ENCODE results near the gene GABBR1. TPM values are rescaled to one million over a fixed set of nuclear protein-coding genes. Genes with fewer than 3 reads are reported as not detected.

The GABBR1 gene
- total RNA-seq, 2 experiments from 2014 or later = 12.9 to 37.1 TPM

DNA sequence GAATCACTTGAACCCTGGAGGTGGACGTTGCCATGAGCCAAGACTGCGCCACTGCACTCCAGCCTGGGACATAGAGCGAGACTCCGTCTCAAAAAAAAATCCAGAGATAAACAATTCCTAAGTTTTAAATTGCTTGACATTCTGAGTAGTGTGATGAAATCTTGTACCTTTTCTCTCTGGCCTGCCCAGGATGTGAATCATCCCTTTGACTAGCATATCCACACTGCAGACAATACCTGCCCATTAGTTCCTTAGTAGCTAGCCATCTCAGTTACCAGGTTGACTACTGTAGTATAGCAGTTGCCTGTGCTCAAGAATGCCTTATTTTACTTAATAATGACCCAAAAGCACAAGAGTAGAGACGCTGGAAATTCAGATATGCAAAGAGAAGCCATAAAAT, 45.1 kb upstream of the GABBR1 start:
- no peak overlapping the region for H3K27ac ChIP-seq (ENCODE audit: low read depth, low read length, poor library complexity, severe bottlenecking)
- no peaks in the 10 kb centered on the region for H3K36me3 ChIP-seq (ENCODE audit: insufficient read depth, low read length)
- no peak overlapping the region for H3K4me3 ChIP-seq (ENCODE audit: low read depth, low read length, poor library complexity, severe bottlenecking)
- H3K79me2 ChIP-seq (ENCODE audit: insufficient read depth, low read depth, low read length) = no peaks in the 10 kb centered on the region
- no peak overlapping the region for H2AFZ ChIP-seq (ENCODE audit: low read length)
- H3K9me2 ChIP-seq (ENCODE audit: insufficient read depth, low read length) = no peaks in the 10 kb centered on the region
- no peaks in the 10 kb centered on the region for H3K9me3 ChIP-seq (ENCODE audit: low read length)
- ChIA-PET CTCF (ENCODE audit: unreplicated experiment) (no interaction called here), POLR2A (no interaction called here)
- DNase-seq (ENCODE audit: low spot score) = no peak
- intact Hi-C loops (cut with micrococcal nuclease; ENCODE audit: unreplicated experiment) = no loop called here
- H3K4me1 ChIP-seq (ENCODE audit: insufficient read depth, low read length, poor library complexity, severe bottlenecking) = no peaks in the 10 kb centered on the region
- no peak overlapping the region for H3K4me2 ChIP-seq (ENCODE audit: low read length)
- BruUV-seq (replicated peaks) = no TSS peak
- H4K20me1 ChIP-seq (ENCODE audit: insufficient read depth, low read length) = no peaks in the 10 kb centered on the region
- TF ChIP-seq, protein P1, sequence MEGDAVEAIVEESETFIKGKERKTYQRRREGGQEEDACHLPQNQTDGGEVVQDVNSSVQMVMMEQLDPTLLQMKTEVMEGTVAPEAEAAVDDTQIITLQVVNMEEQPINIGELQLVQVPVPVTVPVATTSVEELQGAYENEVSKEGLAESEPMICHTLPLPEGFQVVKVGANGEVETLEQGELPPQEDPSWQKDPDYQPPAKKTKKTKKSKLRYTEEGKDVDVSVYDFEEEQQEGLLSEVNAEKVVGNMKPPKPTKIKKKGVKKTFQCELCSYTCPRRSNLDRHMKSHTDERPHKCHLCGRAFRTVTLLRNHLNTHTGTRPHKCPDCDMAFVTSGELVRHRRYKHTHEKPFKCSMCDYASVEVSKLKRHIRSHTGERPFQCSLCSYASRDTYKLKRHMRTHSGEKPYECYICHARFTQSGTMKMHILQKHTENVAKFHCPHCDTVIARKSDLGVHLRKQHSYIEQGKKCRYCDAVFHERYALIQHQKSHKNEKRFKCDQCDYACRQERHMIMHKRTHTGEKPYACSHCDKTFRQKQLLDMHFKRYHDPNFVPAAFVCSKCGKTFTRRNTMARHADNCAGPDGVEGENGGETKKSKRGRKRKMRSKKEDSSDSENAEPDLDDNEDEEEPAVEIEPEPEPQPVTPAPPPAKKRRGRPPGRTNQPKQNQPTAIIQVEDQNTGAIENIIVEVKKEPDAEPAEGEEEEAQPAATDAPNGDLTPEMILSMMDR (conservative IDR thresholded peaks at IDR 0.05; ENCODE audit: low read length) = no peak
- no peak for TF ChIP-seq EZH2phosphoT487 (IDR thresholded peaks at IDR 0.05; ENCODE audit: borderline replicate concordance, low read depth, low read length)

DNA sequence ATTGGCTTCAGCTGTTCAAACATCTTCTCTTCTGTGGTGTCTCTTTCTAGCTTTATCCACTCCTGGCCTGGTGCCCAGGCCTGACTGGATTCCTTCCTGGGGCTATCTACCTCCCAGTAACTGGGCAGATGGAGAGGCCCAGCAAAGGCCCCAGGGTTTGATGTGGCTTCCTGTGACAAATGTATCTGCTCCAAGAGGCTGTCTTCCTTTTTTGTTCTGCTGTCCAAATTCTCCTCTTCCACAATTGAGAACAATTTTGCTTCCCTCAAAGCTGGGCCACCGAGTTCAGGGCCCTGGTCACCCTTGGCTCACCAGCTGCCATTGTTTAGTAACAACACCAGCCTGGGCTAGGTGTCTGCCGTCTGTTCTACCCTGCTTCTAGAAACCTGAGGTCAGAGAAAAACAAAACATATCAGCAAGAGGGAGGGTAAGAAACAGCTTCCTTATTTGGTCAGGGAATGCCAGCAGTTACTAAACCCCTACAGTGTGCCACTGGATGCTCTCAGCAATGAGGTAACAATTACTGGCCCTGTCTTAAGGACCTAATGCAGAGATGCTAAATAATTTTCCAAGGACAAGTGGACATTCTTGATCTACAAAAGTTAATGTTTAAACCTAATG, 44.1 kb upstream of the GABBR1 start:
- Histone ChIP-seq H3K4me2 (ENCODE audit: low read length) (no peak overlapping the region), H3K4me3 (ENCODE audit: low read depth, low read length, poor library complexity, severe bottlenecking) (no peak overlapping the region), H2AFZ (ENCODE audit: low read length) (no peak overlapping the region), H3K9me3 (ENCODE audit: low read length) (no peaks in the 10 kb centered on the region), H3K9me2 (ENCODE audit: insufficient read depth, low read length) (no peaks in the 10 kb centered on the region), H3K36me3 (ENCODE audit: insufficient read depth, low read length) (no peaks in the 10 kb centered on the region), H3K27ac (ENCODE audit: low read depth, low read length, poor library complexity, severe bottlenecking) (no peak overlapping the region), H3K79me2 (ENCODE audit: insufficient read depth, low read depth, low read length) (no peaks in the 10 kb centered on the region), H4K20me1 (ENCODE audit: insufficient read depth, low read length) (no peaks in the 10 kb centered on the region), H3K4me1 (ENCODE audit: insufficient read depth, low read length, poor library complexity, severe bottlenecking) (no peaks in the 10 kb centered on the region)
- BruUV-seq (replicated peaks) = no TSS peak
- no peak for DNase-seq (ENCODE audit: low spot score)
- ChIA-PET CTCF (ENCODE audit: unreplicated experiment) (no interaction called here), POLR2A (interaction anchor here (0.6 to 1.1 kb wide), 3 partner anchors 10 to 137 kb away, joined by 3 to 4 read pairs (median 4); no protein-coding TSS in a partner anchor)
- TF ChIP-seq, protein P1 (conservative IDR thresholded peaks at IDR 0.05; ENCODE audit: low read length) = no peak
- no peak for TF ChIP-seq EZH2phosphoT487 (IDR thresholded peaks at IDR 0.05; ENCODE audit: borderline replicate concordance, low read depth, low read length)
- intact Hi-C loops (cut with micrococcal nuclease; ENCODE audit: unreplicated experiment) = no loop called here

DNA sequence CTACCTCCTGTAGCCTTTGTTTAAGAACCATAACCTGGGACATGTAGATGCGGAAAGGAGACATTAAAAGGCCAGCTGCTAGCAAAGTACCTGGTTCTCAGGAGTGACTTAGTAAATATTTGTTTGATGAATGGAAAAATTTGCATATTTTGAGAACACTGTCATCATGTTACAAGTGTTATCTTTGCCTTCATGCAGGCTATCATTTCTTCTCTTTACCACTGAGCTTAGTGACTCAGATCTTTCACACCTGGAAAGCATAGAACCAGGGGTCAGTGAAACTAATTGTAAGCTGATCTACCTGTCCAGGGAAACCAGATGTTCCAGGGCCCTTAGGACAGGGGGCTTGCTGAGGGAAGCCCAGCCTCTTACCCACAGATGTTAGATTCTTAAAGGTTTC, 42.6 kb upstream of the GABBR1 start:
- no peaks in the 10 kb centered on the region for H3K9me2 ChIP-seq (ENCODE audit: insufficient read depth, low read length)
- DNase-seq (ENCODE audit: low spot score) = no peak
- CTCF ChIA-PET (ENCODE audit: unreplicated experiment) = no interaction called here
- intact Hi-C loops (cut with micrococcal nuclease; ENCODE audit: unreplicated experiment) = no loop called here
- no peaks in the 10 kb centered on the region for H3K36me3 ChIP-seq (ENCODE audit: insufficient read depth, low read length)
- no peak for TF ChIP-seq EZH2phosphoT487 (IDR thresholded peaks at IDR 0.05; ENCODE audit: borderline replicate concordance, low read depth, low read length)
- TF ChIP-seq, protein P1 (conservative IDR thresholded peaks at IDR 0.05; ENCODE audit: low read length) = no peak
- H3K27ac ChIP-seq (ENCODE audit: low read depth, low read length, poor library complexity, severe bottlenecking) = no peak overlapping the region
- BruUV-seq (replicated peaks) = no TSS peak
- H3K4me3 ChIP-seq (ENCODE audit: low read depth, low read length, poor library complexity, severe bottlenecking) = no peak overlapping the region
- H2AFZ ChIP-seq (ENCODE audit: low read length) = no peak overlapping the region
- H3K4me2 ChIP-seq (ENCODE audit: low read length) = no peak overlapping the region
- POLR2A ChIA-PET = no interaction called here
- no peaks in the 10 kb centered on the region for H3K79me2 ChIP-seq (ENCODE audit: insufficient read depth, low read depth, low read length)
- H3K4me1 ChIP-seq (ENCODE audit: insufficient read depth, low read length, poor library complexity, severe bottlenecking) = no peaks in the 10 kb centered on the region
- no peaks in the 10 kb centered on the region for H3K9me3 ChIP-seq (ENCODE audit: low read length)
- H4K20me1 ChIP-seq (ENCODE audit: insufficient read depth, low read length) = no peaks in the 10 kb centered on the region
